Breast epithelium (tissue), 4 donors: Measurements from ENCODE around the gene ARR3. TPM values are rescaled to one million over a fixed set of nuclear protein-coding genes. Genes with fewer than 3 reads are reported as not detected.

Experiments used
- DNase-seq, 2 donors: peaks; one replicate each; pipeline ENCODE4 v3.0.0-alpha.2; 2019; ENCODE audit warnings: low spot score in 2 of 2
- H3K27ac ChIP-seq, 2 donors: fragments of 200-600 bp; sonication (generic) in 1 of 2; one replicate each; pipeline ENCODE4 v1.5.1; 2016 to 2019; ENCODE audit warnings: mild to moderate bottlenecking in 1 of 2
- H3K27me3 ChIP-seq, 2 donors: fragments of 200-600 bp; sonication (generic) in 1 of 2; one replicate each; pipeline versions ENCODE4 v1.5.1 to v1.6.0; 2017 to 2019; ENCODE audit warnings: control low read depth in 1 of 2, mild to moderate bottlenecking in 1 of 2
- H3K36me3 ChIP-seq: fragments of 200-600 bp; one replicate; pipeline ENCODE4 v1.5.1; 2019
- H3K4me1 ChIP-seq, 2 donors: fragments of 200-600 bp; sonication (generic); one replicate each; pipeline ENCODE4 v1.5.1; 2016 to 2019; ENCODE audit warnings: control low read depth in 1 of 2
- H3K4me3 ChIP-seq, 3 donors: fragments of 200-600 bp; sonication (generic); 1 replicate in 2 of 3; 2 replicates in 1 of 3; pipeline ENCODE4 v1.5.1; 2016 to 2019; ENCODE audit warnings: mild to moderate bottlenecking in 3 of 3, moderate library complexity in 2 of 3
- H3K9me3 ChIP-seq, 2 donors: fragments of 200-600 bp; sonication (generic) in 1 of 2; one replicate each; pipeline ENCODE4 v1.5.1; 2016 to 2019; ENCODE audit warnings: control low read depth in 1 of 2
- POLR2A ChIP-seq: fragments of 450-650 bp; IDR thresholded peaks from one replicate; pipeline ENCODE4 v1.6.1; 2016; ENCODE audit warnings: antibody characterized with exemption, mild to moderate bottlenecking, moderate library complexity
- POLR2AphosphoS5 ChIP-seq, 3 donors: sonication (generic); formaldehyde crosslinking; IDR thresholded peaks; one replicate each; pipeline ENCODE4 v1.6.1; 2017; ENCODE audit warnings: antibody characterized with exemption in 3 of 3
- intact Hi-C: fragments of 100-400 bp; cut with DNase I; formaldehyde crosslinking; loops from one replicate; pipeline ENCODE4 v1.15.1; 2023; ENCODE audit warnings: low total_unique reads
- total RNA-seq, 3 donors: library from RNA; depleted of rRNA; stranded (reverse); fragments of >200 nt; gene quantifications; one replicate each; pipeline ENCODE4 v1.1.0, GENCODE V29; 2016
- TF ChIP-seq, protein P1 (sequence below), 3 donors: fragments of 450-650 bp; IDR thresholded peaks; one replicate each; pipeline ENCODE4 v1.5.1; 2016 to 2017; ENCODE audit warnings: antibody characterized with exemption in 3 of 3, mild to moderate bottlenecking in 3 of 3, moderate library complexity in 3 of 3

The ARR3 gene
- total RNA-seq, 3 donors from 2014 or later: not detected

DNA sequence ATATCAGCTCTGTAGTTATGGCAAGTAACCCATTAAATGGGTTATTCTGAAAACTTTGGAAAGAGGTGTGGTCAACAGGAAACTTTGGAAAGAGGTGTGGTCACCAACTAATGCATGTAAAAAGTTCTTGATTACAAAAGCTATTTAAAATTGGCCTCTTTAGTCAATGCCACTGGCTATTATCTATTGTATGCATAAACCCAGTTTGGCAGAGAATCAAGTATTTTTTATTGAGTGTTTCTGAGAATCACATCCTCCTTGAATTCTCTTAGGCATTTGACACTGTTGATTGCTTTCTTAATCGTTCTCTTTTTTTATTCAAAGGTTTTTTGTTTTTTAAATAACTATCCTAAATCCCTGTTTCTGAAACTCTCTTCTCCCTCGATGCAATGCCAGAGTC is 15.6 kb upstream of the ARR3 start:
- Histone ChIP-seq H3K9me3 (no peaks in the 10 kb centered on the region), H3K27me3 (peaks cover 0 to 17% of the 10 kb centered on the region in 2 donors), H3K36me3 (no peaks in the 10 kb centered on the region), H3K27ac (no peak overlapping the region), H3K4me3 (no peak overlapping the region), H3K4me1 (no peaks in the 10 kb centered on the region)
- DNase-seq: no peak
- intact Hi-C loops: no loop called here
- TF ChIP-seq, protein P1, sequence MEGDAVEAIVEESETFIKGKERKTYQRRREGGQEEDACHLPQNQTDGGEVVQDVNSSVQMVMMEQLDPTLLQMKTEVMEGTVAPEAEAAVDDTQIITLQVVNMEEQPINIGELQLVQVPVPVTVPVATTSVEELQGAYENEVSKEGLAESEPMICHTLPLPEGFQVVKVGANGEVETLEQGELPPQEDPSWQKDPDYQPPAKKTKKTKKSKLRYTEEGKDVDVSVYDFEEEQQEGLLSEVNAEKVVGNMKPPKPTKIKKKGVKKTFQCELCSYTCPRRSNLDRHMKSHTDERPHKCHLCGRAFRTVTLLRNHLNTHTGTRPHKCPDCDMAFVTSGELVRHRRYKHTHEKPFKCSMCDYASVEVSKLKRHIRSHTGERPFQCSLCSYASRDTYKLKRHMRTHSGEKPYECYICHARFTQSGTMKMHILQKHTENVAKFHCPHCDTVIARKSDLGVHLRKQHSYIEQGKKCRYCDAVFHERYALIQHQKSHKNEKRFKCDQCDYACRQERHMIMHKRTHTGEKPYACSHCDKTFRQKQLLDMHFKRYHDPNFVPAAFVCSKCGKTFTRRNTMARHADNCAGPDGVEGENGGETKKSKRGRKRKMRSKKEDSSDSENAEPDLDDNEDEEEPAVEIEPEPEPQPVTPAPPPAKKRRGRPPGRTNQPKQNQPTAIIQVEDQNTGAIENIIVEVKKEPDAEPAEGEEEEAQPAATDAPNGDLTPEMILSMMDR (IDR thresholded peaks at IDR 0.05): no peak
- TF ChIP-seq POLR2AphosphoS5 (IDR thresholded peaks at IDR 0.05) (no peak), POLR2A (no peak)

DNA sequence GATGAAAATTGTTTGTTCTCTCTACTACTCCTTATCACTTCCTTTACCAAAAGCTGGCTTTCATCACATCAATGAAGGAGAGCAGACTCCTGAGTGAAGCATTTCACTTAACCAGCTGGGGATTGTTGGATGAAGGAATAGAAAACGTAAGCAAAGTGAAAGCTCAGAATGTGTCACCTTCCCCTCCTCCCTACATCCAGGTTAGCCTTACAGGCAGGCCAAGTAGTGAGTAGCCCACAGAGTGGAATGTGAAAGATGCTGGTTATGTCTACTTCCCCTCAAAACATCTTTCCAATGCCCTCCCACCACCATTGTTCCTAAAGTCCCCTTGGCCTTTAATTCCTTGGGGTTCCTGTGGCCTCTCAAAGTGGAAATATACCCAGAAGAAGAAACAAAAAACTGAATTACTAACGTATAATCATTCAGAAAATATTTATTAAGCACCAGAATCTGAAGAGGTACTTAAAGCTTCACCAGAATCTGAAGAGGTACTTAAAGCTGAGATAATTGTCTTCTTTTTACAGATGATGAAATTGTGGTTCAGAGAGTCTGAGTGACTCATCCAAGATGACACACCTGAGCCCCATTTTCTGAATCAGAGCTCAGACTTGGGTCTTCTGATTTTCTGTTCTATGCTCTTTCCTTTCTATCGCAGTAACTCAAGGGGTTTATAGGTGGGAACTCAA is 14.6 kb upstream of the ARR3 start:
- no peak for TF ChIP-seq POLR2A
- DNase-seq: no peak

DNA sequence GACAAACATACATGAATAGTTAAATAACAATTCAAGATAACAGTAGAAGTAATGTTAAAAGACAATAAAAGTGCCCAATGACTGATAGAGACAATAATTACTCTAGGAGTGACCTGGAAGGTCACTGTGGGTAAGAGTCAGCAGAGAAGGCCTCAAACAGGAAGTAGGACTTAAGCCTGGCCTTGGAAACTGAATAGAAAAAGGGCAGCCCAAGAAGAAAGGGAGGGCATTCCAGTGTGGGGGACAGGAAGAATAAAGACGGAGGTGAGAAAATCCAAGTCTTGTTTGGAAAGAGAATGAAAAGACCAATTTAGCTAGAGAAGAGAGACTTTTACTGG is 14.1 kb upstream of the ARR3 start:
- H3K4me3 ChIP-seq: no peak overlapping the region
- intact Hi-C loops: no loop called here
- no peaks in the 10 kb centered on the region for H3K36me3 ChIP-seq
- H3K27ac ChIP-seq: no peak overlapping the region
- H3K27me3 ChIP-seq: peaks cover 0 to 20% of the 10 kb centered on the region in 2 donors
- H3K9me3 ChIP-seq: no peaks in the 10 kb centered on the region
- no peak for DNase-seq
- no peaks in the 10 kb centered on the region for H3K4me1 ChIP-seq
- TF ChIP-seq, protein P1 (IDR thresholded peaks at IDR 0.05): no peak
- TF ChIP-seq POLR2AphosphoS5 (IDR thresholded peaks at IDR 0.05) (no peak), POLR2A (no peak)

More for the DNA sequence above, 14.6 kb upstream of the ARR3 start:
- intact Hi-C loops: no loop called here
- no peaks in the 10 kb centered on the region for H3K36me3 ChIP-seq
- no peak overlapping the region for H3K27ac ChIP-seq
- no peak overlapping the region for H3K4me3 ChIP-seq
- H3K27me3 ChIP-seq: peaks cover 0 to 17% of the 10 kb centered on the region in 2 donors
- no peaks in the 10 kb centered on the region for H3K9me3 ChIP-seq
- H3K4me1 ChIP-seq: no peaks in the 10 kb centered on the region

DNA sequence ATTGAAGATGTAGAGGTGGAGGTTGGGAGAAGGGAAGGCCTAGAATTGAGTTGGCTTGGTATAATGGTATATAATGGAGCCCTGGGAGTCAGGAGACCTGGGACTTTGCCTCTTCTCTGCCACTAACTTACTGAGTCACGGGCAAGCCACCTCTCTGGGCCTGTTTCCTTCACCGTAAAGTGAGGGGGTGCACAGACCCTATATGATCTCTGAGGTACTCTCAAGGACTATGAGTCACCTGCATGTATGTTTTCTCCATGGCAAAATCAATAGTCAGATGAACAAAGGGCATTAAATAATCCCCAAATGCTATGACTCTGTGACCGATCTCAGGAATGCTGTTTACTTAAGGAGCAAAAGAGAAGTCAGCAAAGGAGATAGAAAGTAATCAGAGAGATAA is 13.2 kb upstream of the ARR3 start:
- no peak overlapping the region for H3K4me3 ChIP-seq
- H3K9me3 ChIP-seq: no peaks in the 10 kb centered on the region
- TF ChIP-seq, protein P1 (IDR thresholded peaks at IDR 0.05): no peak
- TF ChIP-seq POLR2AphosphoS5 (IDR thresholded peaks at IDR 0.05) (no peak), POLR2A (no peak)
- no peaks in the 10 kb centered on the region for H3K4me1 ChIP-seq
- no peak overlapping the region for H3K27ac ChIP-seq
- intact Hi-C loops: no loop called here
- DNase-seq: no peak
- no peaks in the 10 kb centered on the region for H3K36me3 ChIP-seq
- H3K27me3 ChIP-seq: peaks cover 0 to 26% of the 10 kb centered on the region in 2 donors

DNA sequence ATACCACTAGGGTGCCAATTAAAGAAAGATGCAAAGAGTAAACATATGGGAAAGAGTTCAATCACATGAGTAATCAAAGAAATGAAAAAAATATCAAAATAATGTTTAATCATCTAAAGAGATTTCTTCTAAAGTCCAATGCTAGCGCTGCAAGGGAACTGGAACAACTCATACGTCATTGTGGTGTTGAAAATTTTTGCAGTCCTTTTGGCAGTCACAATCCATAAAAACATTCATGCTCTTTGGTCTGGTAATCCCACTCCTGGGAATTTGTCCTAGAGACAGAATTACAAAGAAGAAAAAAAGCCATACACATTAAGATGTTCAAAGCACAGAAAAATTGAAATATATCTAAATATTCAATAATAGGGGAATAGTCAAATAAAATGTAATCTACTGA is 12.7 kb upstream of the ARR3 start:
- intact Hi-C loops: no loop called here
- H3K9me3 ChIP-seq: no peaks in the 10 kb centered on the region
- H3K4me1 ChIP-seq: no peaks in the 10 kb centered on the region
- H3K4me3 ChIP-seq: no peak overlapping the region
- no peak overlapping the region for H3K27ac ChIP-seq
- DNase-seq: no peak
- no peak for TF ChIP-seq POLR2A
- TF ChIP-seq, protein P1 (IDR thresholded peaks at IDR 0.05): no peak
- no peak for TF ChIP-seq POLR2AphosphoS5 (IDR thresholded peaks at IDR 0.05)
- peaks cover 0 to 29% of the 10 kb centered on the region in 2 donors for H3K27me3 ChIP-seq
- no peaks in the 10 kb centered on the region for H3K36me3 ChIP-seq
